GM18867 (cell line): ENCODE results near the gene LIN28B.
"Not testable (repeated sequence)": the region's sequence is repeated elsewhere in the genome, so short reads cannot be mapped to it uniquely, and the experiment has no call there.

Experiments
- ATAC-seq: cut with Tn5 transposase; IDR thresholded peaks from one replicate; pipeline ENCODE4 v1.9.1; 2021; ENCODE audit warnings: mild to moderate bottlenecking, moderate library complexity; ENCODE audit not compliant: unreplicated experiment

Gene LIN28B

GRCh38 chr6:104956731-104957294 is at the start of gene LIN28B:
TSS of gene LIN28B (plus strand) at chr6:104957107. CDS start at chr6:104957251, 144 bp downstream.
- no peak for ATAC-seq

GRCh38 chr6:104908031-104908887 is 48.6 kb upstream of the LIN28B start:
- ATAC-seq = no peak

GRCh38 chr6:104908888-104909525 is 47.9 kb upstream of the LIN28B start:
- ATAC-seq = no peak

- ATAC-seq = no peak
Observed at GRCh38 chr6:104921896-104922295, 35.0 kb upstream of the LIN28B start.

GRCh38 chr6:104928141-104928540 is 28.8 kb upstream of the LIN28B start:
- ATAC-seq = no peak

GRCh38 chr6:104929353-104929752 is 27.6 kb upstream of the LIN28B start:
- ATAC-seq = no peak

- ATAC-seq = no peak
Observed at GRCh38 chr6:104930939-104931338, 26.0 kb upstream of the LIN28B start.

- ATAC-seq = no peak
Observed at GRCh38 chr6:104936766-104937535, 20.0 kb upstream of the LIN28B start.

- ATAC-seq = no peak
Observed at GRCh38 chr6:104940238-104940892, 16.5 kb upstream of the LIN28B start.

- no peak for ATAC-seq
Observed at GRCh38 chr6:104940893-104941728, 15.8 kb upstream of the LIN28B start.

GRCh38 chr6:104941729-104942091 is 15.2 kb upstream of the LIN28B start:
- no peak for ATAC-seq

- no peak for ATAC-seq
Observed at GRCh38 chr6:104943781-104944180, 13.1 kb upstream of the LIN28B start.

- no peak for ATAC-seq
Observed at GRCh38 chr6:104949206-104949605, 7.7 kb upstream of the LIN28B start.

GRCh38 chr6:104951677-104952076 is 5.2 kb upstream of the LIN28B start:
- no peak for ATAC-seq

- no peak for ATAC-seq
Observed at GRCh38 chr6:104952911-104953399, 4.0 kb upstream of the LIN28B start.

GRCh38 chr6:104953400-104954189 is 3.3 kb upstream of the LIN28B start:
- not testable (repeated sequence) for ATAC-seq

- ATAC-seq = no peak
Observed at GRCh38 chr6:104954190-104954797, 2.6 kb upstream of the LIN28B start.

GRCh38 chr6:104955491-104955890 is 1.4 kb upstream of the LIN28B start:
- ATAC-seq = no peak
